Islet precursor cell (in vitro differentiated cells): ENCODE results near the gene CD4.
"Not testable (repeated sequence)": the region's sequence is repeated elsewhere in the genome, so short reads cannot be mapped to it uniquely, and the experiment has no call there.

Experiments
- DNase-seq: peaks from one replicate; pipeline ENCODE4 v3.0.0-alpha.2; 2018

CD4 gene

DNA sequence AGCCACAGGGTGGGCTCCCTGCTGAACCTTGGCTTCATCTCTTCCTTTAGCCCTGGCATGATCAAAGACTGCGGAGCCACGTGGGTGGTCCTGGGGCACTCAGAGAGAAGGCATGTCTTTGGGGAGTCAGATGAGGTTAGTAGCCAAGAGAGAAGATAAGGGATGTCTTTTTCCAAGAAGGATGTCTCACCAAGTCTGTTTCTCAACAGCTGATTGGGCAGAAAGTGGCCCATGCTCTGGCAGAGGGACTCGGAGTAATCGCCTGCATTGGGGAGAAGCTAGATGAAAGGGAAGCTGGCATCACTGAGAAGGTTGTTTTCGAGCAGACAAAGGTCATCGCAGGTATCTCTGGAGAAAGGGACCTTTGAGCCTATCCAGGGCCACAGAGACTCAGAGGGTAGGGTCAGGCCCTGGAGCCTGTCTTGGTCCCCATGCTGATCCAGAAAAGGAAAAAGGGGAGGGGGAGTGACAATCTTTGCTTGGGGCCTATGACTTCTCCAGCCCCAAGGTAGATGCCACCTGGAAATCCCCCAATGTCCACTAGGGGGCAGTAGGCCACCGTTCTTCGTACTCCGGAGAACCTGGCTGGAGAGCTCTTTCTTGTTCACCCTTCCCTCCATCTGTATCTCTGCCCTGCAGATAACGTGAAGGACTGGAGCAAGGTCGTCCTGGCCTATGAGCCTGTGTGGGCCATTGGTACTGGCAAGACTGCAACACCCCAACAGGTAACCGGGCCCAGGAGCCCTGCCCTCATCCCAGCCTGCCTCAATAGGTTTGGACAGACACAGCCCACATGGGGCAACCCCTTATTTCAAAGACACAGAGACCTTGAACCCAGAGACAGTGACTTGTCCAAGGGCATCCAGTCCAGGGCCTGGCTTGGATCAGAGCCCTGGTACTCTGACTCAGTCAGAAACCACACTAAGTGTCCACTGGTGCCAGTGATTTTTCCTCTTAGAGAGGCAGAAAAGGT, 80.0 kb downstream of the CD4 start:
- peak; percentile 96 for DNase-seq

DNA sequence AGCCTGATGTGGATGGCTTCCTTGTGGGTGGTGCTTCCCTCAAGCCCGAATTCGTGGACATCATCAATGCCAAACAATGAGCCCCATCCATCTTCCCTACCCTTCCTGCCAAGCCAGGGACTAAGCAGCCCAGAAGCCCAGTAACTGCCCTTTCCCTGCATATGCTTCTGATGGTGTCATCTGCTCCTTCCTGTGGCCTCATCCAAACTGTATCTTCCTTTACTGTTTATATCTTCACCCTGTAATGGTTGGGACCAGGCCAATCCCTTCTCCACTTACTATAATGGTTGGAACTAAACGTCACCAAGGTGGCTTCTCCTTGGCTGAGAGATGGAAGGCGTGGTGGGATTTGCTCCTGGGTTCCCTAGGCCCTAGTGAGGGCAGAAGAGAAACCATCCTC, 81.0 kb downstream of the CD4 start:
- DNase-seq, result not testable (repeated sequence)
